Liver (tissue), 9 donors: ENCODE data around the gene HLCS. TPM values are rescaled to one million over a fixed set of nuclear protein-coding genes. Genes with fewer than 3 reads are reported as not detected.

Source experiments
- DNase-seq: peaks from one replicate; pipeline ENCODE4 v3.0.0-alpha.2; 2017; ENCODE audit warnings: low spot score
- H3K27ac ChIP-seq, 2 donors: one replicate each; pipeline ENCODE4 v1.7.0; 2013; ENCODE audit warnings: inconsistent platforms in 2 of 2, low read length in 2 of 2, control low read depth in 1 of 2, low read depth in 1 of 2, mild to moderate bottlenecking in 1 of 2
- H3K27me3 ChIP-seq, 4 donors: one replicate each; pipeline versions ENCODE4 v1.6.1 to v1.7.0; 2013; ENCODE audit warnings: low read length in 3 of 4, inconsistent platforms in 1 of 4, mild to moderate bottlenecking in 1 of 4, moderate library complexity in 1 of 4; ENCODE audit not compliant: control insufficient read depth in 4 of 4, insufficient read depth in 4 of 4
- H3K36me3 ChIP-seq, 4 donors: one replicate each; pipeline versions ENCODE4 v1.6.1 to v1.7.0; 2013; ENCODE audit warnings: low read length in 3 of 4, mild to moderate bottlenecking in 3 of 4, low read depth in 1 of 4, moderate library complexity in 1 of 4; ENCODE audit not compliant: control insufficient read depth in 4 of 4, insufficient read depth in 3 of 4
- H3K4me1 ChIP-seq, 4 donors: one replicate each; pipeline versions ENCODE4 v1.6.1 to v1.7.0; 2013; ENCODE audit warnings: low read length in 3 of 4, mild to moderate bottlenecking in 3 of 4, moderate library complexity in 1 of 4; ENCODE audit not compliant: control insufficient read depth in 4 of 4, insufficient read depth in 4 of 4
- H3K4me3 ChIP-seq, 3 donors: one replicate each; pipeline versions ENCODE4 v1.6.1 to v1.7.0; 2013; ENCODE audit warnings: low read length in 3 of 3, control low read depth in 1 of 3, low read depth in 1 of 3, mild to moderate bottlenecking in 1 of 3
- H3K9ac ChIP-seq, 2 donors: one replicate each; pipeline ENCODE4 v1.7.0; 2013; ENCODE audit warnings: low read length in 2 of 2, mild to moderate bottlenecking in 2 of 2, moderate library complexity in 2 of 2, control low read depth in 1 of 2, low read depth in 1 of 2
- H3K9me3 ChIP-seq, 4 donors: one replicate each; pipeline versions ENCODE4 v1.6.1 to v1.7.0; 2013; ENCODE audit warnings: low read length in 3 of 4; ENCODE audit not compliant: control insufficient read depth in 4 of 4
- GABPA ChIP-seq, 2 donors: IDR thresholded peaks in 1 of 2; conservative IDR thresholded peaks in 1 of 2; 2 replicates each; pipeline ENCODE4 v1.6.1; 2016; ENCODE audit warnings: antibody characterized with exemption in 2 of 2, mild to moderate bottlenecking in 1 of 2, moderate library complexity in 1 of 2
- RAD21 ChIP-seq, 2 donors: IDR thresholded peaks; 2 replicates each; pipeline ENCODE4 v1.6.1; 2016; ENCODE audit warnings: antibody characterized with exemption in 2 of 2, mild to moderate bottlenecking in 2 of 2
- TAF1 ChIP-seq: conservative IDR thresholded peaks from 2 replicates; pipeline ENCODE4 v1.6.1; 2016; ENCODE audit warnings: antibody characterized with exemption, mild to moderate bottlenecking
- YY1 ChIP-seq: IDR thresholded peaks from 2 replicates; pipeline ENCODE4 v1.6.1; 2016; ENCODE audit warnings: antibody characterized with exemption, mild to moderate bottlenecking
- WGBS: extraction: QIAGEN DNeasy Blood & Tissue Kit; methylation state at CpG from one replicate; pipeline ENCODE4 v1.1.7; 2013; 5-methylcytosine and 5-hydroxymethylcytosine counted together
- polyA plus RNA-seq, 2 donors: library from polyadenylated mRNA; stranded (reverse) in 1 of 2; unstranded in 1 of 2; fragments of 200-250 nt in 1 of 2; fragments of >200 nt in 1 of 2; fragmentation: Nextera tagmentation in 1 of 2; extraction: Ambion mirVana in 1 of 2; gene quantifications; one replicate each; pipeline versions ENCODE4 v1.2.1 to v1.2.3, GENCODE V29; 2013 to 2015
- total RNA-seq, 2 donors: library from RNA; depleted of rRNA; stranded (reverse); fragments of >200 nt; gene quantifications; one replicate each; pipeline ENCODE4 v1.2.3, GENCODE V29; 2014
- TF ChIP-seq, protein P1 (sequence below): fragments of 150-350 bp; IDR thresholded peaks from 2 replicates; pipeline ENCODE4 v1.5.1; 2017; ENCODE audit warnings: improper control_type of control experiment, low read depth, low read length; ENCODE audit not compliant: missing input control
- TF ChIP-seq, protein P2 (sequence below): IDR thresholded peaks from 2 replicates; pipeline ENCODE4 v1.6.1; 2016; ENCODE audit warnings: antibody characterized with exemption, mild to moderate bottlenecking
- TF ChIP-seq, protein P3 (sequence below): IDR thresholded peaks from 2 replicates; pipeline ENCODE4 v1.6.1; 2016; ENCODE audit warnings: antibody characterized with exemption
- TF ChIP-seq, protein P4 (sequence below): IDR thresholded peaks from 2 replicates; pipeline ENCODE4 v1.6.1; 2016; ENCODE audit warnings: antibody characterized with exemption
- donor health status: healthy.
- donor health status: healthy.
- donor health status: healthy.
- donor health status: healthy.
- donor health status: healthy.

The HLCS gene
- total and polyA plus RNA-seq, 4 donors, result 6.6 to 22.5 (median 8.3) TPM

DNA sequence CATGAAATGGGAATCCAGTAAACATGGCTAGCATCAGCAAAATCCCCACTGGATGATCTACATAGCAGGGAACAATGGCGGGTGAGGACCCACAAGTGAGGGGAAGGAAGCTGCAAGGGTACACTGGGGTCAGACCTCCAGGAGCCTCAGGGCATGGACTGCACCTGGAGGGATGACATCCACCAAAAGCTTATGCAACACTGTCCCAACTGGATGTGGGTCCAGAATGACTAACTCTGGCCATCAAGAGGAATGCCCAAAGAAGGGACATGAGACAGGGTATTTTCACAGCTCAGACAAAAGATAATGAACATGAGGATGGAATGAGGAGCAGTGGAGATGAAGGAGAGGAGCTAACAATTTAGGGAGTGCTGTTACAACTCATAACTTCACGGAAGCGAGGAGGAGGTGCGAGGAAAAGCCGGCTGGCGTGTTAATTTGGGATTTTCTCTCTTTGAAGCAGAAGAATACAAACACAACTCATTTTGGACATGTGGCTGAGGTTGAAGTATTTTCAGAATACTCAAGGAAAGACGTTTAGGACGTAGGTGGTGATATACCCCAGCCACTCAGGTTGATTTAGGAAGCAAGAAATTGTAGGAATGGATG, 5.7 kb downstream of the HLCS start:
- Histone ChIP-seq H3K36me3 (peaks cover 0 to 7% (median 4%) of the 10 kb centered on the region in 4 donors), H3K9me3 (no peaks in the 10 kb centered on the region), H3K27ac (no peak overlapping the region), H3K27me3 (no peaks in the 10 kb centered on the region), H3K4me1 (peaks cover 0 to 8% (median 1%) of the 10 kb centered on the region in 4 donors), H3K4me3 (no peak overlapping the region), H3K9ac (no peak overlapping the region)
- DNase-seq, result no peak
- WGBS, result 98% methylated on average over 8 of the region's 8 CpGs
- TF ChIP-seq, protein P1, sequence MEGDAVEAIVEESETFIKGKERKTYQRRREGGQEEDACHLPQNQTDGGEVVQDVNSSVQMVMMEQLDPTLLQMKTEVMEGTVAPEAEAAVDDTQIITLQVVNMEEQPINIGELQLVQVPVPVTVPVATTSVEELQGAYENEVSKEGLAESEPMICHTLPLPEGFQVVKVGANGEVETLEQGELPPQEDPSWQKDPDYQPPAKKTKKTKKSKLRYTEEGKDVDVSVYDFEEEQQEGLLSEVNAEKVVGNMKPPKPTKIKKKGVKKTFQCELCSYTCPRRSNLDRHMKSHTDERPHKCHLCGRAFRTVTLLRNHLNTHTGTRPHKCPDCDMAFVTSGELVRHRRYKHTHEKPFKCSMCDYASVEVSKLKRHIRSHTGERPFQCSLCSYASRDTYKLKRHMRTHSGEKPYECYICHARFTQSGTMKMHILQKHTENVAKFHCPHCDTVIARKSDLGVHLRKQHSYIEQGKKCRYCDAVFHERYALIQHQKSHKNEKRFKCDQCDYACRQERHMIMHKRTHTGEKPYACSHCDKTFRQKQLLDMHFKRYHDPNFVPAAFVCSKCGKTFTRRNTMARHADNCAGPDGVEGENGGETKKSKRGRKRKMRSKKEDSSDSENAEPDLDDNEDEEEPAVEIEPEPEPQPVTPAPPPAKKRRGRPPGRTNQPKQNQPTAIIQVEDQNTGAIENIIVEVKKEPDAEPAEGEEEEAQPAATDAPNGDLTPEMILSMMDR, result no peak
- no peak for TF ChIP-seq GABPA (IDR thresholded peaks at IDR 0.05 in 1 of 2, conservative IDR thresholded peaks at IDR 0.05 in 1 of 2)
- no peak for TF ChIP-seq RAD21 (IDR thresholded peaks at IDR 0.05)
- TF ChIP-seq, protein P2, sequence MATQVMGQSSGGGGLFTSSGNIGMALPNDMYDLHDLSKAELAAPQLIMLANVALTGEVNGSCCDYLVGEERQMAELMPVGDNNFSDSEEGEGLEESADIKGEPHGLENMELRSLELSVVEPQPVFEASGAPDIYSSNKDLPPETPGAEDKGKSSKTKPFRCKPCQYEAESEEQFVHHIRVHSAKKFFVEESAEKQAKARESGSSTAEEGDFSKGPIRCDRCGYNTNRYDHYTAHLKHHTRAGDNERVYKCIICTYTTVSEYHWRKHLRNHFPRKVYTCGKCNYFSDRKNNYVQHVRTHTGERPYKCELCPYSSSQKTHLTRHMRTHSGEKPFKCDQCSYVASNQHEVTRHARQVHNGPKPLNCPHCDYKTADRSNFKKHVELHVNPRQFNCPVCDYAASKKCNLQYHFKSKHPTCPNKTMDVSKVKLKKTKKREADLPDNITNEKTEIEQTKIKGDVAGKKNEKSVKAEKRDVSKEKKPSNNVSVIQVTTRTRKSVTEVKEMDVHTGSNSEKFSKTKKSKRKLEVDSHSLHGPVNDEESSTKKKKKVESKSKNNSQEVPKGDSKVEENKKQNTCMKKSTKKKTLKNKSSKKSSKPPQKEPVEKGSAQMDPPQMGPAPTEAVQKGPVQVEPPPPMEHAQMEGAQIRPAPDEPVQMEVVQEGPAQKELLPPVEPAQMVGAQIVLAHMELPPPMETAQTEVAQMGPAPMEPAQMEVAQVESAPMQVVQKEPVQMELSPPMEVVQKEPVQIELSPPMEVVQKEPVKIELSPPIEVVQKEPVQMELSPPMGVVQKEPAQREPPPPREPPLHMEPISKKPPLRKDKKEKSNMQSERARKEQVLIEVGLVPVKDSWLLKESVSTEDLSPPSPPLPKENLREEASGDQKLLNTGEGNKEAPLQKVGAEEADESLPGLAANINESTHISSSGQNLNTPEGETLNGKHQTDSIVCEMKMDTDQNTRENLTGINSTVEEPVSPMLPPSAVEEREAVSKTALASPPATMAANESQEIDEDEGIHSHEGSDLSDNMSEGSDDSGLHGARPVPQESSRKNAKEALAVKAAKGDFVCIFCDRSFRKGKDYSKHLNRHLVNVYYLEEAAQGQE, result no peak
- TF ChIP-seq YY1, result no peak
- TF ChIP-seq, protein P3, sequence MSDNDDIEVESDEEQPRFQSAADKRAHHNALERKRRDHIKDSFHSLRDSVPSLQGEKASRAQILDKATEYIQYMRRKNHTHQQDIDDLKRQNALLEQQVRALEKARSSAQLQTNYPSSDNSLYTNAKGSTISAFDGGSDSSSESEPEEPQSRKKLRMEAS, result no peak

DNA sequence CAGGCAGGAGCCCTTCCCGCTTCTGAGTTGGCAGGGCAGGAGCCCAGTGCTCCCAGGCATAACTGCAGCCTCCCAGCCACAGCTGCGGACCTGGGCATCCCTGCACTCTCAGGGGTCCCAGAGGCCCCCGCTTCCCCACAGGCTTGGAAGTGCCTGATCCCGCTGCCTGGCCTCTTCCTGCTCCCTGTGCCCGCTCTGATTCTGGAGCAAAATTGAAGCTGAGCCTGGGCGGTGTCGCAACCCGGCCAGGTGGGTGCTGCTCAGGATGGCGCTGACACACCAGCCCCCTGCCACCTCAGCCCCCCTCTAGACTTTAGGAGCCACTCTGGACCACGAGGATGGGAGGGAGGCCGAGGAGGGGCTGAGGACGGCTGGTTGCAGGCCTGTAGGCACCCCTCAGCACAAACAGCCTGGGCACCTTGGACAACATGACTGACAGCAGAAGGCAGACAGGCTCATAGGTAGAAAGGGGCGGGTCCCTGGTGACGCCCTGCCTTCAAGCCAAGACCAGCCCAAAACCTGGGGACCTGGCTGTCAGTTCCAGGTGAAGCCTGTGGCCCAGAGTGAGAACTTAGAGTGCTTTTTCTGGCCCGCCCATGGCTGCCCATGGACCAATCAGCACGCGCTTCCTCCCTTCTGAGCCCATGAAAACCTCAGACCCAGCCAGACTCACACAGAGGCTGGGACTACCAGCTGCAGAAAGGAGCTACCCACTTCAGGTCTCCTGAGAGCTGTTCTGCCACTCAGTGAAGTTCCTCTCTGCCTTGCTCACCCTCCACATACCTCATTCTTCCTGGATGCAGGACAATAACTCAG, 7.2 kb downstream of the HLCS start:
- Histone ChIP-seq H3K36me3 (peaks cover 0 to 7% (median 4%) of the 10 kb centered on the region in 4 donors), H3K4me1 (no peaks in the 10 kb centered on the region), H3K9me3 (no peaks in the 10 kb centered on the region), H3K4me3 (no peak overlapping the region), H3K27ac (no peak overlapping the region), H3K27me3 (no peaks in the 10 kb centered on the region), H3K9ac (no peak overlapping the region)
- TF ChIP-seq, protein P1, result no peak
- no peak for TF ChIP-seq GABPA (IDR thresholded peaks at IDR 0.05 in 1 of 2, conservative IDR thresholded peaks at IDR 0.05 in 1 of 2)
- TF ChIP-seq YY1, result no peak
- TF ChIP-seq, protein P4, sequence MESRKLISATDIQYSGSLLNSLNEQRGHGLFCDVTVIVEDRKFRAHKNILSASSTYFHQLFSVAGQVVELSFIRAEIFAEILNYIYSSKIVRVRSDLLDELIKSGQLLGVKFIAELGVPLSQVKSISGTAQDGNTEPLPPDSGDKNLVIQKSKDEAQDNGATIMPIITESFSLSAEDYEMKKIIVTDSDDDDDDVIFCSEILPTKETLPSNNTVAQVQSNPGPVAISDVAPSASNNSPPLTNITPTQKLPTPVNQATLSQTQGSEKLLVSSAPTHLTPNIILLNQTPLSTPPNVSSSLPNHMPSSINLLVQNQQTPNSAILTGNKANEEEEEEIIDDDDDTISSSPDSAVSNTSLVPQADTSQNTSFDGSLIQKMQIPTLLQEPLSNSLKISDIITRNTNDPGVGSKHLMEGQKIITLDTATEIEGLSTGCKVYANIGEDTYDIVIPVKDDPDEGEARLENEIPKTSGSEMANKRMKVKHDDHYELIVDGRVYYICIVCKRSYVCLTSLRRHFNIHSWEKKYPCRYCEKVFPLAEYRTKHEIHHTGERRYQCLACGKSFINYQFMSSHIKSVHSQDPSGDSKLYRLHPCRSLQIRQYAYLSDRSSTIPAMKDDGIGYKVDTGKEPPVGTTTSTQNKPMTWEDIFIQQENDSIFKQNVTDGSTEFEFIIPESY, result no peak
- no peak for TF ChIP-seq TAF1
- TF ChIP-seq RAD21 (IDR thresholded peaks at IDR 0.05), result no peak
- TF ChIP-seq, protein P3, result no peak
- WGBS, result 97% methylated on average over 17 of the region's 17 CpGs
- DNase-seq, result no peak
